ENCODE data around the gene REL.
"Not testable (repeated sequence)": the region's sequence is repeated elsewhere in the genome, so short reads cannot be mapped to it uniquely, and the experiment has no call there.

DNA sequence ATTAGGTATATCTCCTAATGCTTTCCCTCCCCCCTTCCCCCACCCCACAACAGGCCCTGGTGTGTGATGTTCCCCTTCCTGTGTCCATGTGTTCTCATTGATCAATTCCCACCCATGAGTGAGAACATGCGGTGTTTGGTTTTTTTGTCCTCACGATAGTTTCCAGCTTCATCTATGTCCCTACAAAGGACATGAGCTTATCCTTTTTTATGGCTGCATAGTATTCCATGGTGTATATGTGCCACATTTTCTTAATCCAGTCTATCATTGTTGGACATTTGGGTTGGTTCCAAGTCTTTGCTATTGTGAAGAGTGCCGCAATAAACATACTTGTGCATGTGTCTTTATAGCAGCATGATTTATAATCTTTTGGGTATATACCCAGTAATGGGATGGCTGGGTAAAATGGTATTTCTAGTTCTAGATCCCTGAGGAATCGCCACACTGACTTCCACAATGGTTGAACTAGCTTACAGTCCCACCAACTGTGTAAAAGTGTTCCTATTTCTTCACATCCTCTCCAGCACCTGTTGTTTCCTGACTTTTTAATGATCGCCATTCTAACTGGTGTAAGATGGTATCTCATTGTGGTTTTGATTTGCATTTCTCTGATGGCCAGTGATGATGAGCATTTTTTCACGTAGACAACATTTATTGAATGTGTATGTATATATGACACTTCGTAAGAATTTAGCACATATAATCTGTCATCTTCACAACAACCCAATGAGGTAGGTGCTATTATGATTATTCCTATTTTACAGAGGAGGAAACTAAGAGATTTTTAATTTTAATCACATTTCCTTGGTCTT, 8.4 kb downstream of the REL start:
- TF ChIP-seq, protein P1, sequence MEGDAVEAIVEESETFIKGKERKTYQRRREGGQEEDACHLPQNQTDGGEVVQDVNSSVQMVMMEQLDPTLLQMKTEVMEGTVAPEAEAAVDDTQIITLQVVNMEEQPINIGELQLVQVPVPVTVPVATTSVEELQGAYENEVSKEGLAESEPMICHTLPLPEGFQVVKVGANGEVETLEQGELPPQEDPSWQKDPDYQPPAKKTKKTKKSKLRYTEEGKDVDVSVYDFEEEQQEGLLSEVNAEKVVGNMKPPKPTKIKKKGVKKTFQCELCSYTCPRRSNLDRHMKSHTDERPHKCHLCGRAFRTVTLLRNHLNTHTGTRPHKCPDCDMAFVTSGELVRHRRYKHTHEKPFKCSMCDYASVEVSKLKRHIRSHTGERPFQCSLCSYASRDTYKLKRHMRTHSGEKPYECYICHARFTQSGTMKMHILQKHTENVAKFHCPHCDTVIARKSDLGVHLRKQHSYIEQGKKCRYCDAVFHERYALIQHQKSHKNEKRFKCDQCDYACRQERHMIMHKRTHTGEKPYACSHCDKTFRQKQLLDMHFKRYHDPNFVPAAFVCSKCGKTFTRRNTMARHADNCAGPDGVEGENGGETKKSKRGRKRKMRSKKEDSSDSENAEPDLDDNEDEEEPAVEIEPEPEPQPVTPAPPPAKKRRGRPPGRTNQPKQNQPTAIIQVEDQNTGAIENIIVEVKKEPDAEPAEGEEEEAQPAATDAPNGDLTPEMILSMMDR (IDR thresholded peaks at IDR 0.05; ENCODE audit: borderline replicate concordance, extremely low read depth, low read length, poor library complexity, severe bottlenecking), result not testable (repeated sequence)
- TF ChIP-seq EZH2 (IDR thresholded peaks at IDR 0.05; ENCODE audit: borderline replicate concordance, low read depth, low read length, severe bottlenecking), result not testable (repeated sequence)

Data from DND-41 (cell line).